C1 segment of cervical spinal cord (tissue), 14 donors: ENCODE data around the gene EIF6.

Source experiments
- DNase-seq, 14 donors: peaks; one replicate each; lab custom pipeline; 2025; lab: John Stamatoyannopoulos, UW

The EIF6 gene

GRCh38 chr20:35295674-35296073, 11.1 kb upstream of the EIF6 start:
- DNase-seq = no peak

GRCh38 chr20:35295058-35295457, 10.5 kb upstream of the EIF6 start:
- DNase-seq = no peak

- no peak for DNase-seq
Observed at GRCh38 chr20:35294293-35294685, 9.7 kb upstream of the EIF6 start.

- DNase-seq = no peak
Observed at GRCh38 chr20:35293303-35294292, 9.0 kb upstream of the EIF6 start.

GRCh38 chr20:35292504-35293285, 8.1 kb upstream of the EIF6 start:
- no peak for DNase-seq

GRCh38 chr20:35291654-35292503, 7.3 kb upstream of the EIF6 start, which contains the start of gene FAM83C:
Gene FAM83C (minus strand): TSS chr20:35292425. CDS start chr20:35292304, 121 bp downstream.
- no peak for DNase-seq

- no peak for DNase-seq
Observed at GRCh38 chr20:35290887-35291417, 6.4 kb upstream of the EIF6 start.

GRCh38 chr20:35290186-35290886, 5.8 kb upstream of the EIF6 start:
- DNase-seq = no peak

- no peak for DNase-seq
Observed at GRCh38 chr20:35288325-35289060, 3.9 kb upstream of the EIF6 start.

GRCh38 chr20:35287509-35288324, 3.1 kb upstream of the EIF6 start:
- DNase-seq = no peak

- DNase-seq = no peak
Observed at GRCh38 chr20:35286899-35287508, 2.4 kb upstream of the EIF6 start.

GRCh38 chr20:35286077-35286898, 1.7 kb upstream of the EIF6 start:
- DNase-seq = no peak

- DNase-seq = no peak
Observed at GRCh38 chr20:35285806-35286076, 1.2 kb upstream of the EIF6 start.

- peak in 1 of 14 donors; percentile 51 for DNase-seq
Observed at GRCh38 chr20:35284992-35285805, 627 bp upstream of the EIF6 start.

GRCh38 chr20:35283441-35284266, 918 bp downstream of the EIF6 start:
- no peak for DNase-seq

GRCh38 chr20:35281506-35282101, 3.0 kb downstream of the EIF6 start:
- no peak for DNase-seq
